ENCODE results near the gene TMEM132C. TPM values are rescaled to one million over a fixed set of nuclear protein-coding genes. Genes with fewer than 3 reads are reported as not detected.

Gene TMEM132C
- total RNA-seq, 1 experiment from 2014 or later = not detected

DNA sequence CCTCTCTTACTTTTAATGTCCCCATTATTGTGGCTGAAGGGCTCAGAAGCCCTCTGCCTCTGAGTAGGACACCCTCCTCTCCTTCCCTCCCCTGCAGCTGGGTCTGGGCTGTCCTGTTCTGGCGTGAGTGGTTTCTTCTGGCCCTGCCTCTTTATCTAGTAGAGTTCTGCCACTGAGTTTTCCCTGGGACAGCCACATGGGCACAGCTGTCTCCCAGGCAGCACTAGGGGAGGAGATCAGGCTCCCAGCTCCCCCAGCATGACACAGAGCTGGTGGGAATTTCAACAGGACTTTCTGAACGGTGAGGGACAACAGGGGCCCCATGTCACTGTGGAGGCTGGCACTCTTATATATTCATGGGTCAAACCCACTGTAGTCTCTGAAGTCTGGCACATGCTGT lies 21.4 kb downstream of the TMEM132C start:
- DNase-seq (ENCODE audit: low read depth) = no peak

DNA sequence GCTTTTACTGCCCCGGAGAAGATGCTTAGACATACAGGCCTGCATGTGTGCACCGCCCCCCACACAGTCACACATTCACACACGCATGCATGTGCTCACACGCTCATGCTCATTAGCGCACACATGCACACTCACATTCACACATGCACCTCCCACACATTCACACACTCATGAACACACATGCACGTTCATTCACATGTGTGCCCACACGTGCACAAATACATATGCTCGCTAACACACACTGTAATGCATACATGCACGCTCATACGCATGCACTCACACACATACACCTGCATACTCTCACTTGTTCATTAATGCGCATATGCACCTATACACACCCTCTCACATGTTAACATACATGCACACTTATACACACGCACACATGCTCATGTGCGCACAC lies 21.9 kb downstream of the TMEM132C start:
- no peak for DNase-seq (ENCODE audit: low read depth)

DNA sequence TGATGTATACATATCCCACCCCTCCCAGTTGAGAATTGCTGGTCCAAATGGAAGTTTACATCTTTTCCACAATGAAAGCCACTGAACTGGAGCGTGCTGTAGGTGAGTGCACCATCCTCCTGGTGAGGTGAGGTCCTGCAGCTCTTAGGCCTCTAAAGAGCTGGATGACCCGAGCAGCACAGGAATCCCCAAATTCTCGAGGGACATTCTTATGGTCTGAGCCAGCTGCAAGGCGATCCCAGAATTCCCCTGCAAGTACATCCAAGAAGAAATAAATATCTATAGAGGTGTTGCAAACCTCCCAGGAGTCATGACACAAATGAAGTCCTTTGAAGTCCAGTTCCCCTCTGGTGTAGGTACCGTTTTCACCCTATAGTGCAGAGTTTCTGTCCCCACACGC lies 24.0 kb downstream of the TMEM132C start:
- no peak for DNase-seq (ENCODE audit: low read depth)

DNA sequence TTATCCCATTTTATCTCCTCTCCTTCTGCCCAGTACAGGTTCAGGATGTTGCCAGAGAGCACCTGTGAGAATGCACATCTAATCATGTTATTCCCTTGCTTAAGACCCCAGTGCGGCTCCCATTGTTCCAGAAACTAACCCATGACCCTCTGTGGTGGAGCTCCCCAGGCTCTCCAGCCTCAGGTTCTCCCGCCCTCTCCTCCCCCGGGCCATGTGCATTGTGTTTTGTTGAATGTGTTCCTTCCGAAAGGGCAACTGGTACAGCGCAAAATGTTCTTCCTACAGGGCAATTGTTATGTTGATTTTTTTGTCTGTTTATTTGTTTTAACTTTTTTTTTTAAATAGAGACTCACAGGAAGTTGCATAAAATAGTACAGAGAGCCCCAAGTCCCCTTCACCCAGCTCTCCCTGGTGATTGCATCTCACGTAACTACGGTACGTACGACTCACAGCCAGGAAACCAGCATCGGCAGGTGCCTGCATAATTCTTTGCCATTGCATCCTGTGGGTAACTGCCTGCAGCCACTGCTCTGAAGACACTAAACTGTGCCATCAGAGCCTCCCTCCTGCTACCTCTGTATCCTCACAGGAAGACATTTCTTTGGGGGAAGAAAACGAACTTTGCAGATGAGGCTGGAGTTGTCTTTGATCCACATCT lies 31.2 kb downstream of the TMEM132C start:
- DNase-seq (ENCODE audit: low read depth) = no peak

DNA sequence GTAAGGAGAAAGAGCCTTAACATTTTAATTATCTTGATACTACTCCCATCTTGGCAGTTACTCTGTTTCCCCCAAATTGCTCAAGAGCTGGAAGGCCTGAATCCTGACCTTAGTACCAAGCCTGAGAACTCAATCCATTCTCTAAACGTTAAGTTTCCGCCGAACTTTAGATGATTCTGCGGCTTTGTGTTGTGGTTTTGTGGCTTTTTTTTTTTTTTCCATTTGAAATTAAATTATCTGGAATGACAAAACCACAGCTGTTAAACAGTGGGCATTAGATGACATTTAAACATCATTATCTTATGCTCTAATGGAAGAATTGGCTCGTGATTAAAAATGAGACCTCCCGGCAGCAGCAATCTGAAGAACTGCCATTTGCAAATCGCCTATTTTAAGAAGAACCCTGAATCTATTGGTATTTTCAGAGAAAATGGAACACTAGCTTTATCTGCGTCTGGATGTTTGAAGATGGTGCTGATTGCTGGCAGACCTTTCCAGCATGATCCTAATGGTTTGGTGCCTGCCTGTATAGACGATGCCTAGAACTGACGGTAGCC lies 38.4 kb downstream of the TMEM132C start:
- no peak for DNase-seq (ENCODE audit: low read depth)

DNA sequence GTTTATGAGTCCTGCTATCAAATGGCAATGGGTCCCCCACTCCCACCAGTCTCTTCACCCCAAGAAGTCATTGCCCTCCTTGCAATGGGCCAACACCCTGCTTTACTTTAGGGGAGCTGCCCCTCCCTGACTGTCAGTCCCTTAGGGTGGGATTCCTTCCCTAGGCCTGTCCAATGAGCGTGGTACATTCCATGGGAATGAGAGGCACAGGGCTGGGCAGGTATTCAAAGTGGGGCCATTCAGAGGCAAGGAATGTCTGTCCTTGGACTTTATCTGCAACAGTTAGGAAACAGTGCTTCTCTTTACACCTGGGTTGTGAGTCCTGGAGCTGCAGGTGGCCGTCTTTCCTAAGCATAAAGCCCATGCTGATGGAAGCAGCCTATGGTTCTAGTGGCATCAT lies 40.8 kb downstream of the TMEM132C start:
- no peak for DNase-seq (ENCODE audit: low read depth)

DNA sequence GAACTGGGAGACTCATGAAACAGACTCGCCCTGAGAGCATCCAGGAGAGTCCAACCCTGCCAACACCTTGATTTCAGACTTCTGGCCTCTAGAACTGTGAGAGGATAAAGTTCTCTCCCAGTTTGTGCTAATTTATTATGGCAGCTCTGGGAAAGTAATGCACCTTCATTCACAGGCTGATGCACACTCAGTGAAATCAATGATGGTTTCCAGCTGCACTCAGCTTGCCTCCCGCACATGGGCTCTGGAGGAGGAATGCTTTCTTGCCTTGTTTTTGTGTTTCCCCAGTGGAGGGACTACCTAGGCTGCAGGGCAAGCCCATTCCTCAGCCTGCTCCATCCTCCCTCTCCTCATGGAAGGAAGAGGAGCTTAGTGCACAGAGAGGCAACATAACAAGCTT lies 45.7 kb downstream of the TMEM132C start:
- no peak for DNase-seq (ENCODE audit: low read depth)

DNA sequence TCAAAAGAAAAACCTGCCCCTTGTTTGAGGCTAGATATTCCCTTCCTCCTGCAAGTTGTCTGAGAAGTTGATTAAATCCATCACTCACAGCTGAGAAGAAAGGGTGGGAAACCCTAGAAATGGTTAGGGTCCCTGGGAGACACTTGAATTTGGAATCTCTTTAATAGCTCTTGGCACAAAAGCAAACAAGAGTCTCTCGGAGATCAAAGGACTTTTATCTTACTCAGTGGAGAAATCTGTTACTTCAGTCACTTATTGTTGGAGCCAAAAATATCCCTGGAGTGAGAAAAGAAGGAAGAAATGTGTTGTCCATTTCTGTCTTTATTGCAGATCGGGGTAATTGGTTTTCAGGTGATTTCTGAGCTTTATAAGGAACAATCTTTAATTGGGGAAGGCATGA lies 47.0 kb downstream of the TMEM132C start:
- no peak for DNase-seq (ENCODE audit: low read depth)

DNA sequence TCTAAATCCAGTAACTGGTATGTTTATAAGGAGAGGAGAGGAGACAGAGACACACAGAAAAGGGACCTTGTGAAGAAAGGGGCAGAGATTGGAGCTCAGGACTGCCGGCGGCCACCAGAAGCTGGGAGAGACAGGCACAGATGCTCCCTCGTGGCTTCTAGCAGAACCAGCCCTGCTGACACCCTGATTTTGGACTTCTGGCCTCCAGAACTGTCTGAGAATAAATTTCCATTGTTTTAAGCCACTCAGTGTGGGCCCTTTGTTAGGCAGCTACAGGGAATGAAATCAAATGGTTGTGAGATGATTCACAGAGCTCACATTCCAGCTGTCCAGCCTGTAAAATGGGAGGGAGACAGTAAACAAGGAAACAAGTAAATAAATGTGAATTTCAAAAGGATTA lies 47.6 kb downstream of the TMEM132C start:
- DNase-seq (ENCODE audit: low read depth) = no peak

DNA sequence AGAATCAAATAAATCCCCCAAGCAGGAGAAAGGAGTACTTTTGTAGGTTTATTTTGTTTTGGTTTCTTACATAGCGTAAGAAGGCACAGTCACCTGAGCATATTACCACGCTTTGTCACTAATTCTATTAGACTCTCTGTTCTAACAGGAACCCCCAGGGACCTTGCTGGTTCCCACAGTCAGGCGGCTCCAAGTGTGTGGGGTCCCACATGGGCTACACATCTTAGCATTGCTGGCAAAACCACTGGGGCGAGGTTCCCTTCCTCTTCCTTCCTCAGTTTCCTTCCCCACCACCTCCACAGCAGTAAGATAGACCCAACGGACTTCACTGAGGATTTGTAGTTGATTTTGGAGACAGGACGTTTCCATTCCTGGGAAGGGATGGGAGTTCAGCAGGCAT lies 49.1 kb downstream of the TMEM132C start:
- no peak for DNase-seq (ENCODE audit: low read depth)

DNA sequence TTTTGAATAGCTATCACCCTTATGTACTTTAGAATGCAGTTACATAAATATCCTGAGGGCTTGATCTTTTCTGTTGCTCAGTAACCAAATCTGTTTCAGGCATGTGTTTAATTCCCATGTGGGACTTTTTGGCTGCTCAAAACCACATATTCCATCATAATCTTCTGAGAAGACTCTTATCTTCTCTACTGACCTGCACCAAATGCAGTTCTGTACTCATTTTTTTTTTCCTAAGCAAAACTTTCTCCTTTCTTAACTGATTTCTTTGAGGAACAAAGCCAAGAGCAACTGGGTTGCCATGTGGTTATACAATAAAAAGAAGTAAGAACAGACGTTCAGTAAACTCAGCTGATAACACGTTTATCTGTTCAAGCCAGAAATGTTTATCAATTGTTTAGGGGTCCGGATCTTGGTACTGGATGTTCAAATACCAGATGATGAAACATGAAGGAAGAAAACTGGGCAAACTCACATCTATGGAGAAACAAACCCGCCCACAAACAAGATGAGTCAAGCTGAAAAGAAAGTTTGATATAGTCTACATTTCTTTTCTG lies 50.1 kb downstream of the TMEM132C start:
- DNase-seq (ENCODE audit: low read depth) = peak; percentile 1

DNA sequence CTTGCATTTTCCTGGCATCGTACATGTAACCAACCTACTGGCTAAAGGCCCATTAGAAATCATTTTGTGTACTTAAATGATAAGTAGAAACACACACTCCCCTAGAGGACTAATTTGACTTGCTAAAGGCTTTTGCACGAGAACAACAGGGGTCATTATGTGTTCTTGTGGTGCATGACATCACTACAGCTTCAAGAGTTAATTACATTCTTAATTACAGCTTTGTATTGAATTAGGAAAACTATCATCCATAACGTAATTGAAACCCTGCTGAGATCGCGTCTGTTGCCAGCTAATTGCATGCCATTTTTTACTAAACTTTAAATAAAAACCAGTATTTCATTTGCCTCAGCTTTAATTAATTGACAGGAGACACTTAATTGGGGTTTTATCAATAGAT lies 51.4 kb downstream of the TMEM132C start:
- DNase-seq (ENCODE audit: low read depth) = no peak

DNA sequence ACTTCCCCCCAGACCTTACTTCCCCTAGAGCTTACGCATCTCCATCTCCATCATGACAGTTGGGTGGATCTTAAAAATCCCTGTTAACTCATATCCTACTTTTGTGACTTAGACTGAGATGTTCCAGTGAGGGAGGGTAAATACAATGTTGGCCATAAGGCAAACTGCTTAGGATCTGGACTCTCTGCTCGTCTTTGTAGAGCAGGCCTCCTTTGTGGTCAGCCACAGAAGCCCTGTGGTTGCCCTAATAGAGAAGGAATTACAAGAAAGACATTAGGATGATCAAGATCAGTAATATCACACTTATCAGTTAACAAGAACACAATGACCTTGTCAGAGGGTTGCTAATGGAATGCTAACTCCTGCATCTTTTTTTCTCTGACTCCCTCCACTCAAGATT lies 52.0 kb downstream of the TMEM132C start:
- no peak for DNase-seq (ENCODE audit: low read depth)

DNA sequence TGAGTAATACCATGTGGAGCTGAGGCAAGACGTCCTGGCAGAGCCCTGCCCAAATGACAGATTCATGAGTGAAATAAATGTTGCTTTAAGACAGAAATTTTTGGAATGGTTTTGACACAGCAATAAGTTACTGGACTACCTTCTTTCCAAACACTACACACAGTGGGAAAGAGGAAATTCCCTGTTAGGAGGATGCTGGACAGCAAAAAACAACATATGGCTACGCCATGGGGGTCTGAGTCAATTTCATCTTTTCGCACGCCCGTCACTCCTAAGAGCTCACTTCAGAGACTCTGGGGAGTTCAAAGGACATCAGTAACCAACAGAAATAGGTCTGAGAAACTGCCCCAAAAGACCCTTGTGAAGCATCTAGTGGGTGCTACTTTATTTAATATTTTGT lies 55.4 kb downstream of the TMEM132C start:
- DNase-seq (ENCODE audit: low read depth) = no peak

DNA sequence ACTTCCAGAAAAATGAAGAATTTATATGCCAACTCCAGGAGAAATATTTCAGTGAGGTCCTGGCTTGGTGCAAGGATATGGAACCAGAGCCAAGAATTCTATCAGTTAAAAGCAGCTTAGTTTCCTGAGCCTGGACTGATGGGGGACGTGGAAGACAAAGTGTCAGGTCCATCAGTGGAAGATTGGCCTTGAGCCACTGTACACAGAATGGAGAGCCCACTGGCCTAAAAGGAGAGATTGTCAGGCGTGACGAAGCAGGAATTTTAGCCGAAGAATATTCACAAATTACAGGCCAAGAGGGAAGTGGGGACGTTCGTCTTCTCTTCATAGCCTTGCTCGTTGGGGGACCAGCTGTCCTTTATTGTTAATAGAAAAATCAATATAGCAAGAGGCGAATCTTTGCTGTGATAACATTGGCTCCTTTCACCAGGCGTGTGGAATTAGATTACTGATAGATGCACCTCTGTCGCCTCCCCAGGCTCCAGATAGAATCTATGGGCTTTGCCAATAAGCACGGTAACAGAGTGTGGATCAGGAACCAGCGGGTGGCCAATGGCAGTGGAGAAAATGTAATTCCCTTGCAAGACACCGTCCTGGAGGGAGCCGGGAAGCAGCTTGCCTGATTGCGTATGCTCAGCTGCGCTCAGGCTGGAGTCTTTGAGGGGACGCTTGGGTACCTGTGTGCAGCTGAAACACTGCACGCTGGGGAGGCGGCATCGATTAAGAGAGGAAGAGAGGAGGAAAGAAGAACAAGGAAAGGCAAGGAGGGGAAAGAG lies 56.4 kb downstream of the TMEM132C start:
- no peak for DNase-seq (ENCODE audit: low read depth)

DNA sequence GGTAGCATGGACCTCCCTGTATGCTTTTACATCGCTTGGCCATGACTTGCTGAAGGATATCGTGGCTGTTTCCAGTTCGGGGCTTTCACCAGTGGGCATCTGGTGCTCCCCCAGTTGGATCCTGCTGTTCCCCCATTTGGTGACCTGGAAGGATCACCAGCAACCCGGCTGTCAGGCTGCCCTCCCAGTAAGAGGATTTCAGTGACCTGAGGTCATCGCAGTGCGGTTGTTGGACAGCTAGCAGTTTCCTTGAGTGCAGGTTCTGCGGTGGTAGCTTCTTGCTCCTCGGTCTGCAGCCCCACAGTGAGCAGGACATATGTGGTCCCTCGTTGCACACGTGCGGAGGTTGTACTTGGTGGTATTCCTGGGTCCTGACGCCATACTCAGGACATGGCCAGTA lies 58.7 kb downstream of the TMEM132C start:
- DNase-seq (ENCODE audit: low read depth) = no peak

DNA sequence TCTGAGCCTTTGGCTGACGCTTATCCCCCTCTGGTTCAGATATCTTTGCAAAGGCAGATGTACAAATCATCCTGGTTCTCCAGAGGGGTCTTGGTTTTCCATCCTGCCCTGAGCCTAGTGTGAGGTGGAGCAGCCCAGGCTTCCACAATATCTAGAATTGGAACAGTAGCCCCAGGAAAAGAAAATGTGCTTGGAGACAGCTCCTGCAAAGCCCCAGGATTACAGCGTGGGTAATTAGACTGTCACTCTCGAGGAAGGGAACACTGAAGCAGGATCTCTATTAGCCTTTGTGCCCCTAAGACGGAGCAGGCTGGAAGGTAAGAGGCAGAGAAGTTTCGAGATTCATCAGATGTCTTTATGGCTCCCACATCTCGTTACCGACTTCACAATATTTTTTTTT lies 59.4 kb downstream of the TMEM132C start:
- no peak for DNase-seq (ENCODE audit: low read depth)

DNA sequence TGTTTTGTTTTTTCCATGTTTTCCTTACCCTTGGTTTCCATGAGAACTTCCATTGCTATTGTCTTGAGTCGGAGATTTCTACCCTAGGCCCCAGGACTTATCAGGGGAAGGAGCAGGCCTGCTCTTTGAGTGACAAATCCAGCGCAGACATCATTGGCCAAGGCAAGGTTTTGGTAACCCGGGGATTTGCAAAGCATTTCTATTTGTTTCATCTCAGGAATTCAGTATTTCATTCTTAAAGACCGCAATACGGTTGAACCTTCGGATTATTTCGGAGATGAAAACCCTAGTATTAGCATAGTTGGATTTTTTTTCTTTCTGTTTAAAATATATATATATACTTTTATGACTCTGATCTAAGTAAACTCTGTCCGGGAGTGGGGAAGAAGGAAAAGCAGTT lies 62.0 kb downstream of the TMEM132C start:
- DNase-seq (ENCODE audit: low read depth) = no peak

DNA sequence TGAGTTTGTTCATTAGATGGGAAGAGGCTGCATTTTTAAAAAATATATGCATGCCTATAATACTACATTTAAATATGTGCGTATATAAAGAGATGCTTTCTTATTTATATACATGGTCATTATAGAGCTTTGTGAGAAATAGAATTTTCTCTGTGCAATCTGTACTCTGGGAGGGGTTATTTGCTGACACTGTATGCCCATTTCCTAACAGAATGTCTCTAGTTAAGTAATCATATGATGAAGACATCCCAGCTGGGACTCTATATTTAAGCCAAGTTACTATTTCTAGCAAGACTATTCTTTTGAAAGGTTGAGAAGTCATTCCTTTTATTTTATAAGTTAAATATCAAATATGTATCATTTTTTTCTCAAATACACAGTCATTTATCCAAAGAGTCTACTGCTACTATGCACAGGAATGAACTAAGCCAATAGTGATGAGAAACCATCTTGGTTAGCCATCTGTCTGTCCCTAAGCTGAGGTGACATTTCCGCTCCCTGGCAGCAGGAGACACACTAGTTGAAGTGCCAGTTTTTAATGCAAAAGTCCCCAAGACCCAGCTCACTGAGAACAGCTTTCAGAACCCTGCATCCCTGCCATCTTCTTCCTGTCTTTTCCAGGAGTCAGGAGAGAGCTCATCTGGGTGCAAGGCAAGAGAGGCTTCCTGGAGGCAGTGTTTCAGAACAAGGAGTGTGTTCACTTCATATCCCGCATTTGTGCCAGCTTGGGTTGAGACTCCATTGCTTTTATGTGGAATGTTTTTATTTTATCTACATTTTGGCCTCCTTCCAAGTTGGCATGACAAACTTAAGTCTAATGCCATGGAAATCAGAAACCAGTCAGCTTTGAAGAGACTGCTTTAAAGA lies 69.5 kb downstream of the TMEM132C start:
- no peak for DNase-seq (ENCODE audit: low read depth)

DNA sequence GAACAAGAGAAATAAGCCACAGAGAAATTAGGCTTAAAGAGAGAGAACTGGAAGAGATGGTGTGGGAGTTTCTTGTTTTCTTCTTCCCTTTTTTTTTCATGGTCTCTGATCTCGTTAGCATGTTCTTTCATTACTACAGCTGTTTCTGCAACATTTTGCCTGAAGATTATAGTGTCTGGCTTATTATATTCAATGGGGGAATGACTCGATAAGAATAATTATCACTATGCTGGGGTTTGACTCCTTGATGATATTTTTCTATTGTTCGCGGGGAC lies 70.0 kb downstream of the TMEM132C start:
- no peak for DNase-seq (ENCODE audit: low read depth)

DNA sequence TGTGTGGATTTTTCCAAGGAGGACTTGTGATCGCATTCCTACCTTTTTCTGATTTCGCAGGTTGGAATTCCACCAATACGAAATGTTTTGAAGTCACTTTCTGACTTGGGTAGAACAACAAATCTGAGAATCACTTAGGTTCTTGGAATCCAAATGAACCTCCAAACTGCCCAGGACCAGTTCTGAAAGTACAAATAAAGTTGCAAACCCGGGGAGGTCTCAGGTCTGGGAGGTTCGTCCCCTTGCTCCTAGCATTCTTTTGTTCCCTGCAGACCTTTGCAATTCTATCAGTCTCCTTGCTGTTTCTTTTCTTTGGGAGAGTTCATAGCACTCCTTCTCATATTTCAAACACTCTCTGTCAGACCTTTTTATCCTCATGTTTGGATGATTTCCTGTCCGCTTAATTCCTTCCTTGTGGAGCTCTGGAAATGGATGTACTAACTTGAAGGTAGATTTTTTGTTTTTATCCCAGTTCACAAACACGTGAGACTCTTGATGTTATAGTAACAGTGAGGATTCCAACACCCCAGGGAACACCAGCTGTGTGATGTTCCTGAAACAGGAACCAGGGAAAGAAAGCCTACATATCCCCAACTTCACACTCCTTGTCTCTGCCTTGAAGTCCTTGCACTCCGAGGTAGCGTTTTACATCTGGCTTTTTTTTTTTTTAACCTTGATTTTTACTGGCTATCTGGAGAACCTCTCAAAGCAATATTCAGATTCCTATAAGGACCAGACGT lies 70.6 kb downstream of the TMEM132C start:
- no peak for DNase-seq (ENCODE audit: low read depth)

Data from M059J (cell line).